ENCODE data around the gene KMO.

Gene KMO

DNA sequence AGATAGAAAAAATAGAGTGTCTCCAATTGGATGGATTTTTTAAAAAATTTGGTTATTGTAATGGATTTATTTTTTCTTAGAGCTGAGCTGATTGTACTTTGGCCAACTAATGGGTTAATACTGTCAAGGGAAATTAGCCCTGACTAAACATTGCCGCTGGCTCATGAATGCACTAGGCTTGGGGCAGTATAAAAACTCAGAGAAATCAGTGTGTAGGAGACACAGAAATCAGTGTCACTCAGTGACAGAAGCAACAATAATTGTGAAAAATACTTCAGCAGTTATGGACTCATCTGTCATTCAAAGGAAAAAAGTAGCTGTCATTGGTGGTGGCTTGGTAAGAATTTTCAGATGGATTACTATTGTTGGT is at the start of gene KMO:
TSS of gene KMO (plus strand) at position 217 of the 370 bp plus-strand sequence. CDS start at position 284, 67 bp downstream.
- peak; percentile 17 for DNase-seq (ENCODE audit: low read depth)

DNA sequence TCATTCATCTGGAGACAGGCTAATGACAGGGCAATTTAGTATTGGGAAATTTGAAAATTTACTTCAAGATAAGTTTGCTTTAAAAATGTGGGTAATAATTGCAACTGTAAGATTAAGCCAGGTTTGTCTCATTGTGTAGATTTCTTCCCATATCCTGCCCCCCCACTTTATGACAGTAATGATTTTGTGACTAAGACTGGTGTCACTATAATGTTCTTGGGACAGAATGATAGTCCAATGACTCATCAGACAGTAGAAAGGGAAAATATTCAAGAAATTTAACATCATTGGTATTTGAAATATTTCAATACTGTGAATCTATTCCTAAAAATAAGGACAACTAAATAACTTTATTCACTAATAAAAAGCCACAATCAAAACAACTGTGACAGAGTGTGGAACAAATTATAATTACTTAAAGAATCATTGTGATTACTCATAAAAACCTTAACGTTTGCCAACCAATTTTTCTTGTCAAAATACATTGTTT is 49.4 kb upstream of the KMO start:
- DNase-seq (ENCODE audit: low read depth): peak; percentile 42

- DNase-seq (ENCODE audit: low read depth): no peak
These were observed 47.0 kb upstream of the KMO start for GRCh38 chr1:241485145-241485544.

GRCh38 chr1:241485554-241485992 is 46.6 kb upstream of the KMO start:
- DNase-seq (ENCODE audit: low read depth): no peak

- DNase-seq (ENCODE audit: low read depth): no peak
These were observed 43.4 kb upstream of the KMO start for GRCh38 chr1:241488739-241489138.

GRCh38 chr1:241495741-241496140 is 36.4 kb upstream of the KMO start:
- no peak for DNase-seq (ENCODE audit: low read depth)

- DNase-seq (ENCODE audit: low read depth): peak; percentile 36
These were observed 32.3 kb upstream of the KMO start for GRCh38 chr1:241499910-241500309.

DNA sequence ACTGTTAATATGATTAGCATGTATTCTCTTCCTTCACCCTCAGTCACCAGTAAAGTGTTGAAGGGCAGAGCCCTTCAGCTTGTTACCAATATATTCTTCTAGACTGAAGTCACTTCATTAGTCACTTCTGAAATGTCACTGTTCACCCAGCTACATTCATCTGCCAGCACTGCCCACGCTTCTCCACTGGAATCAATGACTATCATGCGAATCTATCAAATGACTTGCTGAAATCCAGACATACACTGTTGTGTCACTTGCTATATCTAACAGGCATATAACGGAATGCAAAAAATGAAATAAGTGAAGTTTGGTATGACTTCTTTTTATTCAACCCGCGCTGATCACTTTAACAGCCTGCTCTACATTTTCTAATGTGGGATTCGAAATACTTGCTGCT is 28.7 kb upstream of the KMO start:
- DNase-seq (ENCODE audit: low read depth): no peak

GRCh38 chr1:241507189-241507863 is 24.9 kb upstream of the KMO start:
- DNase-seq (ENCODE audit: low read depth): no peak

DNA sequence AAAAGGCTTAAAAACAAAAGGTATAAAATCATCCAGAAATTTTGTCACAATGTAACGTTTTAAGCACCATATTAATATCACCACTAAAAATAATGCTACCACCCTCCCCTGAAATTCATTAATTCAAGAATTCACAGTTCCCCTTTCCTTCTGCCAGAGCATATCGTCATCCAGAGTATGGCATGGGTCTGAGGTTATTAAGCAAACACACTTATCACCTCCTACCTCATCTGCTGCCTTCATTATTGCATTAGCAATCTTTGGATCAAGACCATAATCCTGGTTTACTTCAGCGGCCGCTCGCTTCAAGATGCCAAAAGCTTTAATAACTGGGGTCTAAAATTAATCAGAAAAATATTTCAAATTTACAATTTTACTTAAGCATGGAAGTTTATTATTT is 18.8 kb upstream of the KMO start:
- no peak for DNase-seq (ENCODE audit: low read depth)

DNA sequence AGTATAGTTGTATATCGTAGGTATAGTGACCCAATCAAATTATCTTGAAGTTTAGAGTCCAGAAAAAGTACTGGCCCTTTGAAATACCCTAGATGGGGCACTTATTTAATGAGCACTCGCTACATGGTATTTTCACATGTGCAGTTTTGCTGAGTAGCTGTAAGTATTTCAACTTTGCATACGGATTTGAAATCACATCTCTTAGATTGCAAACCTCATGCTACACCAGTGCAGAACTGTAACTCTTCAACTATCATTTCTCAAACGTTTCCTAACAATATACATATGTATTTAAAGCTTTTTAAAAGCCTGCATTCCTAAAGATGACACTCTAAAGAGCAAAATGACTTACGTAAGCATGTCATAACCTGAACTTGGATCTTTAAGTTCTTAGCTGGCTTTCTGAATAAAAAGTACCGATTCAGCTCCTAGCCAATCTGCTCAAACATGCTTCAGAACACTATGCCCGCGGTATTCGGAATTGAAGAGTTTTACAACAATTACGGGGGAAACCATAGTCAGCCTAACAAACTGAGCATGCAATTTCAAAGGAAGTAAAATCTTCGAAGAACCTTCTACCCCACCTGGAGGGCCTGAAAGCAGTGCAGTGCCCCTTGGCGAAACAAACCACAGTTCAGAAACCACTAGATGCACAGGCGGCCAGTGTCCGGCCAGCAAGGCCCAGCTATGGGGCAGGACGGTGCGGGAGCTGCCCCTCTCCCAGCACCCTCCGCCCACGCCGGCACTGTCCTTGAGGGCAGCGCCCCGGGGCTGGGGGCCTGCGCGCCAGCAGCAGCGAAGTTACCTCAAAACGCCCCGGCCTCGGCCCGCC is 13.5 kb upstream of the KMO start:
- peak; percentile 3 for DNase-seq (ENCODE audit: low read depth)

DNA sequence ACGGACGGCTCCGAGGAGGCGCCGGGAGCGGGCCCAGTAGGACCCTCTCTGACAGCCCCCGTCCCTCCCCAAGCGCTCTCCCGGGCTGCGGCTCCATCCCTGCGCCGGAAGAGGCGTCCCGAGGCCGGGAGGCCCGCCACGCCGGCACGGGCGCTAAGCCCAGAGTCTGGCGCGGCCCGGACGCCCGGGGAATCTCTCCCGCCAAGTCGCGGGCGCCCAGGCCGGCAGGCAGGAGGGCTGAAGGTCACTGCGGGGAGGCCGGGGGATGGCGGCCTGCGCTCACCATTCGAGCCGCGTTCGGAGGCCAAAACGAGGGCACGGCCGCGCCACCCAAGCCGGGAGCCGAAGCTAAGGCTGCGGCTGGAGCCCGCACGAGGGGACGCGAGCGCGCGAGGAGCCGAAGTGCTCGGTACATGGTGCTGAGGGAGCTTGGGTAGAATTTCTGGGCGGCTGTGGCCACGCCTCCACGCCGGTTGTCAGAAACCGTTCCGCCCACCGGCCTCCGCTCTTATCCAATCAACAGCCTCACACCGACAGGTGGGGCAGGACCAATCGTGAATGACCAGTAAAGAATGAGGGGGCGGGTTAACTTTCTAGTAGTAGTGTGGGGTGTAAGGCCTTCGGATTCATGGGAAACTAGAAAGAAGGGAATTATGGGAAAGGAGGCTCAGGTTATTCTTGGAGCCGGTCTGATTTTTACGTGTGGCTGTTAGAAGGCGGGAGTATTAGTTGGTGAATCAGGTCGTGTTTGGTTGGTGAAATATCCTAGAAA is 12.7 kb upstream of the KMO start, which contains the start of gene FH:
TSS of gene FH (minus strand) at position 448 of the 772 bp plus-strand sequence. CDS start at position 415, 33 bp downstream.
- peak; percentile 98 for DNase-seq (ENCODE audit: low read depth)

DNA sequence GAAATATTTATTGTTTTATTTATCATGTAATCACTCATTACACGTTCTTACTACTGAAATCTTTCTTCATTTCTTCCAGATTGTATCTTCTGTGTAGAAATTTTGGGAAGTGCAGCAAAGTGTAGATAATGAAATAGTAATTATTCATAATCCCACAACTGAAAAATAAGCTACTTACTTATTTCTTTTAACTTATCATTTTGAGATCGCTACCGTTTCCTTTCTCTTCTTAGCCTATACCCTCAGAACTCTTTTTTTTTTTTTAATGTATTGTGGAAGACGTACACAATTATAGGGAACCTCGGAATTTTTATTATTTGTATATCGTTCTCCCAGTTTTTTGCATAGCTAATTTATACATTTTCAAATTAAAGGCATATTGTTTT is 12.1 kb upstream of the KMO start:
- no peak for DNase-seq (ENCODE audit: low read depth)

DNA sequence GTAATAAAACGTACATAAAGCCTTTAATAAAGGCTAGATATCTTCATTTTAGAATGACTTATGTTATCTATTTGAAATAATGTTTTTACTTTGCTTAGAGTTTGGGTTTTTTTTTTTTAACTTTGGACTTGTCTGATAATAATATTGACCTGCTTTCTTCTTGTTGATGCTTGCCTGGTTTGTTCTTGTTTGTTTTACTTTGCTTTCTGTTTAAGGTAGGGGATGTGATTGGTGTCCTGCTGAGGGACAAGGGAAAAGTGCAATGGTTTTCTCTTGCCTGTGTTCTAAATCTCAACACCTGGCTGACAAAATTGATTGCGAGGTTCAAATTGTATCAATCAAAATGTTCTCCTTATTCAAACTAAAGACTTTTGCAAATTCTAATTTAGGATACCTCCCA is 10.5 kb upstream of the KMO start:
- DNase-seq (ENCODE audit: low read depth): no peak

DNA sequence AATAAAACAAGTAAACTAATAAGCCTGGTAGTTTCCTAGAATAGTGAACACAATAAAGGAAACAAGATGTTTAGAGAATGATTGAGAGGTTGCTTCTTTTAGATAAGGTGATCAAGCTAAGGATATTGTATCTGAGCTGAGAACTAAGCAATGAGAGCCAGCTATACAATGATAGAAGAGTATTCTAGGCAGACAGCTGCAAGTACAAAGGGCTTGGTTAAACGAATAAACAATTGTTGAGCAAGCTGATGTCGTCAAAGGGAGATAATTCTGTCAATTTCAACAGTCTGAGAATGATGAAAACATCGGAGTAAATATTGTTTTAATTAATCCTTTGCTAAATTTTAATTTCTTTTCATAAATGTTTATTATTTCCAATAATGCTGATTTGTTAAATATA is 7.2 kb upstream of the KMO start:
- no peak for DNase-seq (ENCODE audit: low read depth)

DNA sequence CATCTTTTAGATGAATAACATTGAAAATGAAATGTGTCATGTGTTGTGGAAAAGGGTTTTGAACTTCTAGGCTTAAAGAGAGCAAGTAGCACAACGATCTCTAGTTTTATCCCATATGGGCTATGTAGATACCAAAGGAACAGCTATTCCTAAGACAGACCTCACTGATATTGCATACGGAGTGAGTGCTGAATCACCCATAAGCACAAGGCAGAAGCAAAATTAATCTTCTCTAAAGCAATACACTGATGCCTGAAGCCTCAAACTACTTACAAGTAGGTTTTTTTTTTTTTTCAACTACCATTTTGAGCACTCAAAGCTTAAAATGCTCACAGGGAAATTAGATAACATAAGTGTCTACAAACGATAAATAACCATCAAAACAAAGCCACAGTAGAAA is 5.0 kb upstream of the KMO start:
- DNase-seq (ENCODE audit: low read depth): no peak

DNA sequence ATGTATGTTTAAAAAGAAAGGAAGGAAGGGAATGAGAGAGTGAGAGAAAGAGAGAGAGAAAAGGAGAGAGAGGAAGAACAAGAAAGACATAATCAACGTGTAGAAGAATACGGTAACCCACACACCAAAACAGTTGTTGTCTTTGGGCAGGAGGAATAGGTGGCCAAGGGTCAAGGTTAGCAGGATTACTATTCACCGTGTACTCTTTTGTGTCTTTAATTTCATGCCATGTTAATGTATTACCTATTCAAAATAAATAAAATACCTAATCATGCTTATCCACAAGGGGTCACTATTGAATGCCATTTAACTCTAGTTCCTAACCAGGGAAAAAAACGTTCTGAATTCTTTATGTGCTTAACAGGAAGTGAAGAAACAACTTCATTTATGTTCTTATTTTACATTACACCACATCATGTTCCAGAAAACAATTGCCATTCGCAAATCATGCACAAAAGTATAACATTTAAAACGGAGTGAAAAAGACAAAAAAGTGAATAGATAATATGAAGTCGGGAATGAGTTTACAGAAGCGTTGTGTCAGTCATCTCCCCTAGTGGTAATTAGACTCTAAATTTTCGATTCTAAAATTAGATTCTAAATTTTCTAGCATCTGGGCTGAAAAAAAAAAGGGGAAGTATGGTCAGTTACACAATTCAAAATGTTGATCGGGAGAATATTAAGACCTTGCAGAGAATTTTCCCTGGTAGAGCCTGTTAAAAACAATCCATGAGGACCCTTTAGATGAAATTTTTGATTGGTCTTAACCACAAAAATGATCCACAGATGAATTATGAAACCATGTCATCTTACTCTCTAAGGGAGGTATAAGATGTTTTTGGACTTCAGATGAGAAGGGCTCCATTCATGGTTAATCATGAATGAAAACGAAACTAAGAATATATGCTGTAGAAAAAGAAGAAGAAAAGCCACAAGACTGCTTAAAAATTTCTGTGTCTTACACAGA is 700 bp upstream of the KMO start:
- DNase-seq (ENCODE audit: low read depth): peak; percentile 61

DNA sequence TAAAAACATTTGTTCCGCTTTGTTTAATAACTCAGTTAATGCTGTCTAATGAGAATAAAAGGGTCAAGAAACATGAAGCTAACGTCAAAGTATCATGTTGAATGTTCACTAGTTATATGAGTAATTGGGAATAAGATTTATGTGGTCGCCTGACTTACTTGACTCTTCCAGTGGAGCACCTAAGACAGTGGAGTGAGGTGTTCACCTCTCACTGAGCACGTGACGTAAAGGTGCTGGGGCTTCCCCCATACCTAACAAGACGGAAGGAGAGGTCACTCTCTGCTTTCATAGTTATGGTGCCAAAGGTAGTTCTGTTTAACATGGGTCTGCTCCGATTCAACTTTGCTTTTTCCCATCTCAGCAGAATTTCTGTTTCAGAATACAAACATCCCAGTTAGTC is 686 bp downstream of the KMO start:
- DNase-seq (ENCODE audit: low read depth): no peak

DNA sequence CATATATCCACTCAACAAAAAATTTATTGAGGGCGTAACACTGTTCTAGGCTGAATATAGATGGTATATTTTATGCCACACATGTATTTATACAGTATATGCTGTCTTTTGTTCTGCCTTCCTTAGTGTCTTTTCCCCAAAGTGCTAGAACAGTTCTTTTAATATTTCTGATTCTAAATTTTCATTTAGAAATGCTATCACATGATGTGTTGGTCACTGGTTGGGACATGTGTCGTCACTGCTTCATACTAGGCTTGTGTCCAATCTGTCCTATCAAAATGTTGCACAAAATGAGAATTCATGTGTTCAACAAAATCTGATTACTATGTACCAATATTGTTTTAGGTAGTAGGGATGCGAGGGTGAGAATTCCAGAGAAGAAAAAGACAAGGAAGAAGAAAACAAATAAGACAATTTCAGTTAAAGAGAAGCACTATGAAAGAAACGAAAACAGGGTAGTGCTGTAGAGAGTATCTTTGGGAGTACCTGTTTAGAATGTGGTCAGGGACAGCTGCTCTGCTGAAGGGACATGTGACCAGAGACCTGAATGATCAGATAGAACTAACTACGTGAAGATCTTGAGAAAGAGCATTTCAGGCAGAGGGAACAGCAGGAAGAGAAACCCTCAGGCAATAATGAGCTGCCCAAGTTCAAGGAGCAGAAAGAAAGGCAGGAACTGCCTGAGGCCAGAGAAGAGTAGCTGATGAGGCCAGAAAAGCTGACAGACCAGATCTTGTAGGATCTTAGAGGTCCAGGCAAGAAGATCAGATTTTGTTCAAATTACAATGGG is 1.3 kb downstream of the KMO start:
- no peak for DNase-seq (ENCODE audit: low read depth)

DNA sequence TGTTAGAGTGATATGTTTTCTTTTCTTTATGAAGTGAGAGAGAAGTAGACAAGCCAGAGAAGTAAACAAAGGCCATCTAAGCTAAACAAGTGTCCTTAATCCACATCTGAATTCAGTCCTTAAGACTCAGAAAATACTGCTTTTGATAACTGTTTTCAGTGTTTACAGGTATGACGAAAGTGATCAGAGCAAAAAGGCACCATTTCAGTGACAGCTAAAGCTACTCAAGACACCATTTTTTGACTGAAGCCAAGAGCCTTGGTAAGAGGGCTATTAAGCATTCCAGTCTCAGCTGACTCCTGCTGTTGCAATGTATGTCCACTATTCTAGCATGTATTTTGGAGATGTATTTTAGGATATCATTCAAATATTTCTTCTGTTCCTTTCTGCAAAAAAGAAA is 4.1 kb downstream of the KMO start:
- DNase-seq (ENCODE audit: low read depth): no peak

DNA sequence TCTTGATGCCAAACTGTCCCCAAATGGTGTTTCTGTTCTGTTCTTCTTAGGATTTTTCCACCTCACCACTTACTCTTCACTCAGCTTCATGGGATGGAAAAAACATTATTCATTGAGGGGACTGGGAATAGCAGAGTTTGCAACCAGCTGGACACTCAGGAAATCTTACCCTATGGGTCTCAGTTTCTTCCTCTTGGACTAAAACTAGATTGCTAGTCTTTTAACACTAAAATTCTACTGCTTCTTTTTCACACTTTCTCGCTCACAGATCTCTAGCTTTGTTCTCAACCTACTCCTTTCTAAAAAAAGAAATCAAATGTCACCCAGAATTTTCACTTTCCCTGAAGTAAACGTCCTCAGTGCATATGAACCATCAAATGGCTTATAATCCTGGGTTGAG is 4.8 kb downstream of the KMO start:
- DNase-seq (ENCODE audit: low read depth): no peak
